ENCODE results near the gene NLRP9. TPM values are rescaled to one million over a fixed set of nuclear protein-coding genes. Genes with fewer than 3 reads are reported as not detected.

Gene NLRP9
- total RNA-seq, 2 experiments from 2014 or later: not detected

DNA sequence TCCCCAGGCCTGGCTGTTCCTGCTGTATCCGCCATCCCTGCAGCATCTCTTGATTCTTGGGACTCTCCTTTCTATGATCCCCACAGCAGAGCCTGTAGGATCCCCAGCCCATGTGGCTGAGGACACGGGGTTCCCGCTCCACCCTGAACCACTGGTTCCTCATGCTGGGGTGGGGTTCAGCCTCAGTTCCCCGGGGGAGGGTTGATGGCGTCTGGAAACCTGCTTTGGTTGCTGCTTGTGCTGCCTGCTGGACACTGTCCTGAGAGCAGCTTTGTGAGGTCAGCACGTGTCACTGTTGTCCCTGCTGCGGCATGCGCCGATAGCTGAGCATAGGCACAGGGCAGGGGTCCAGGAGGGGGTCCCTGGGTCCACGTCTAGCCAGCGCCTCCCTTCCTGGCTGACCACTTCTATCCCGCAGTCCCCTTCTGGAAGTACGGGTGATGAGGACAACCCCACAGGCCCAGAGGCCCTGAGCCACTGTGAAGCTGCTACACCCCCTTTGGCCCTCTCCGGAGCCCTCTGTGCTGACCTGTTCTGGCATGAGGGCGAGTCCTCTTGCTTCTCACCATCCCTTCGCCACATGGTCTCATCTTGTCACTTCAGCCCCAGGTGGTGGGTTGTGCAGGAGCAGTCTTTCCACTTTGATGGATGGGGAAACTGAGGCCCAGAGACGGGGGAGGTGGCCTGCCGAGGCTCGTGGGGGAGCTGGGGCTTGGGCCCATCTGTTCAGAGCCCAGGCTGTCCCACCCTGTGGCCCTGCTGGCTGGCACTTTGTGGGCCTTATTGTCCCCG is 57.7 kb downstream of the NLRP9 start:
- Mint-ChIP-seq H3K27me3 (no peaks in the 10 kb centered on the region), H3K27ac (peak overlapping the region; percentile 46), H3K4me3 (no peak overlapping the region), H3K9me3 (no peaks in the 10 kb centered on the region), H3K36me3 (ENCODE audit: low read depth) (peaks cover 31% of the 10 kb centered on the region), H3K4me1 (ENCODE audit: low read depth) (peaks cover 43% of the 10 kb centered on the region)
- TF ChIP-seq, protein P1, sequence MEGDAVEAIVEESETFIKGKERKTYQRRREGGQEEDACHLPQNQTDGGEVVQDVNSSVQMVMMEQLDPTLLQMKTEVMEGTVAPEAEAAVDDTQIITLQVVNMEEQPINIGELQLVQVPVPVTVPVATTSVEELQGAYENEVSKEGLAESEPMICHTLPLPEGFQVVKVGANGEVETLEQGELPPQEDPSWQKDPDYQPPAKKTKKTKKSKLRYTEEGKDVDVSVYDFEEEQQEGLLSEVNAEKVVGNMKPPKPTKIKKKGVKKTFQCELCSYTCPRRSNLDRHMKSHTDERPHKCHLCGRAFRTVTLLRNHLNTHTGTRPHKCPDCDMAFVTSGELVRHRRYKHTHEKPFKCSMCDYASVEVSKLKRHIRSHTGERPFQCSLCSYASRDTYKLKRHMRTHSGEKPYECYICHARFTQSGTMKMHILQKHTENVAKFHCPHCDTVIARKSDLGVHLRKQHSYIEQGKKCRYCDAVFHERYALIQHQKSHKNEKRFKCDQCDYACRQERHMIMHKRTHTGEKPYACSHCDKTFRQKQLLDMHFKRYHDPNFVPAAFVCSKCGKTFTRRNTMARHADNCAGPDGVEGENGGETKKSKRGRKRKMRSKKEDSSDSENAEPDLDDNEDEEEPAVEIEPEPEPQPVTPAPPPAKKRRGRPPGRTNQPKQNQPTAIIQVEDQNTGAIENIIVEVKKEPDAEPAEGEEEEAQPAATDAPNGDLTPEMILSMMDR (IDR thresholded peaks at IDR 0.05): no peak
- POLR2A ChIA-PET: interaction anchor here (0.9 kb wide), 1 partner anchor 13 kb away, joined by 3 read pairs; no protein-coding TSS in a partner anchor
- ATAC-seq (no peak), DNase-seq (no peak)
- CTCF ChIA-PET: no interaction called here
- intact Hi-C loops (cut with micrococcal nuclease): no loop called here

DNA sequence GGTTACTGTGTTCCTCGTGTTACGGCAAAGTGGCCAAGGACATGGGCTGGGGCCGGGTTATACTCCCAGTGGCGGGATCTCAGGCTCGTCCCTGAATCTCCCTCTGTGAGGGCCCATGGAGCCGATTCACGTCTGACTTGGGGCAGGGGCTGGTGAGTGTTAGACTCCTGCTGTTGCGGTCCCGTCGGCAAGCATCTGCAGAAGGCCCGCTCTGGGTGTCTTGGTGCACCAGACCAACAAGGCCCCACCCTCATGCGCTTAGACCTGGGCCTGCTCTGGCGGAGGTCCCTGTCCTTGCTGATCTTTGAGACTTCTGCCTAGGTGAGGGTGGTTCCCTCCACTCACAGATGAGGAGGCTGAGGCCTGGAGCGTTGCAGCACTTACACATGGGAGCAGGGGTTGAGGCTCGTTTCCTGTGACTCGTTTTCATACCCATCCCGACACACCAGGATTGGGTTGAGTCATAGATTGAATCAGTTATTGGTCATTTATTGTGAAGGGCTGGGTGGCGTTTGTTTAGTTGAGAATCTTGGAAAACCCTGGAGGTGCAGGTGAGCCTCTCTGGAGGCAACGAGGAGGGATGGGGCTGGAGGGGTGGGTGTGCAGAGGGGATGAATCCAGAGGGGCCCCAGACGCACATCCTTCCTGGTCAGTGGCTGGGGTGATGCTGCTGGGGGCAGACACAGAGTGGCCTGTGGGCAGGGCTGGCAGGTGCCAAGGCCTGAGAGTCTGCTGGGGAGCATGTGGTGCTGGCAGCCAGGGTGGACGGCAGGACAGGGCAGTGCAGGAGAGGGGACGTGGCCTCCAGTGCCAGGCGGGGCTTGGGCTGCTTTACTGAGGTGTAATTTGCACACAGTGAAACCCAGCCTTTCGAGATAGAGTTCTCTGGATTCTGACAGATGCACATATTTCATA is 58.6 kb downstream of the NLRP9 start:
- H3K9me3 Mint-ChIP-seq: no peaks in the 10 kb centered on the region
- peak overlapping the region; percentile 30 for H3K27ac Mint-ChIP-seq
- no peaks in the 10 kb centered on the region for H3K27me3 Mint-ChIP-seq
- intact Hi-C loops (cut with micrococcal nuclease): no loop called here
- ChIA-PET CTCF (no interaction called here), POLR2A (no interaction called here)
- peaks cover 33% of the 10 kb centered on the region for H3K36me3 Mint-ChIP-seq (ENCODE audit: low read depth)
- TF ChIP-seq, protein P1 (IDR thresholded peaks at IDR 0.05): no peak
- DNase-seq (no peak), ATAC-seq (no peak)
- H3K4me3 Mint-ChIP-seq: no peak overlapping the region
- H3K4me1 Mint-ChIP-seq (ENCODE audit: low read depth): peaks cover 43% of the 10 kb centered on the region

DNA sequence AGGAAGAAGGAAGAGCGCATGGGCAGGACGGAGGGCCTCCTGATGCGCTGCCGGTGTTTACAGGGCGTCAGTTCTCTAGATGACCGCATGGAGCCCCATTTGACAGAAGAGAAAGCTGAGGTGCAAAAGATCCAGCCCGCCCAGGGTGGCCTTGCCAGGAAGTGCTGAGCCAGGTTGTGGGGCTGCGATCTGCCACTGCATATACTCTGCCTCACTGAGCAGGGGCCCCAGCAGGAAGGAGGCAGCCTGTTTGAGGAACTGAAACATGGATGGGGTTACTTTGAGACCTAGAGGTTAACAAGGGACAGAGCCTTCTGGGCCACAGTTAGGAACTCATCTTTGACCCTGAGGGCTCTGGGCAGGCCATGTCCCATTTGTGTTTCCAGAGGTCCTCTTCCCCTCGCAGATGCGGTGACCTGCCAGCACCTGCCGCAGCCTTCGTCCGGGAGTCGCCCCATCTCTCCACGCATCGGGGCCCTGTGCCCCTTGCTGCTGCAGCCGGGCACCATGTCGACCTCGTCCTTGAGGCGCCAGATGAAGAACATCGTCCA is 60.0 kb downstream of the NLRP9 start:
- CTCF ChIA-PET: no interaction called here
- DNase-seq (no peak), ATAC-seq (no peak)
- TF ChIP-seq, protein P1 (IDR thresholded peaks at IDR 0.05): no peak
- Mint-ChIP-seq H3K4me1 (ENCODE audit: low read depth) (peaks cover 46% of the 10 kb centered on the region), H3K27ac (no peak overlapping the region), H3K36me3 (ENCODE audit: low read depth) (peaks cover 39% of the 10 kb centered on the region), H3K4me3 (no peak overlapping the region), H3K27me3 (no peaks in the 10 kb centered on the region), H3K9me3 (no peaks in the 10 kb centered on the region)
- POLR2A ChIA-PET: no interaction called here
- intact Hi-C loops (cut with micrococcal nuclease): no loop called here

DNA sequence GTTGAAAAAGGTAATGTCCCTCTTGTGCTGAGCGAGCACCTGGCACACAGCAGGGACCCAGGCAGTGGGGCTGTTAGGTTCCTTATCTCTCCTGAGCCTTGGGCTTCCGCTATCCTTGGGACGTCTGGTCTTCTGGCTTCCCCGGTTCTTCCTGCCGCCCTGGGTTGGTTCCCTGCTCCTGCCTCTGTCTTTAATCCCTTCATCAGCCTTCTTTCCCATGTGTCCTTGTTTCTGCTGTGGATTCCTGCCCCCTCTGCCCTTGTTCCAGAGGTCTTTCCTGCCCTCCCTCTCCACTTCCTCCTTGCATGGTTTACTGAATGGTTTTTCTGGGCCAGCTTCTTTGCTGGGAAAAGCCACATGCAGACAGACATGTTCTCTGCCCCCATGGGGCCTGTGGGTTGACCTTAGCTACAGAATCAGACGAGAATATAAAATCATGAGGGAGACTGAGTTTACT is 60.6 kb downstream of the NLRP9 start:
- Mint-ChIP-seq H3K27me3 (no peaks in the 10 kb centered on the region), H3K27ac (peak overlapping the region; percentile 29), H3K9me3 (no peaks in the 10 kb centered on the region), H3K4me1 (ENCODE audit: low read depth) (peaks cover 49% of the 10 kb centered on the region), H3K4me3 (peak overlapping the region; percentile 23), H3K36me3 (ENCODE audit: low read depth) (peaks cover 43% of the 10 kb centered on the region)
- ChIA-PET POLR2A (interaction anchor here (2.2 kb wide), 1 partner anchor 14 kb away, joined by 7 read pairs; no protein-coding TSS in a partner anchor), CTCF (no interaction called here)
- ATAC-seq: no peak
- intact Hi-C loops (cut with micrococcal nuclease): no loop called here
- TF ChIP-seq, protein P1 (IDR thresholded peaks at IDR 0.05): no peak
- DNase-seq: no peak

Data from activated CD8-positive, alpha-beta T cell treated with anti-CD3 and anti-CD28 coated beads for 36 hours (primary cell).